Measurements from ENCODE around the gene IQCC. TPM values are rescaled to one million over a fixed set of nuclear protein-coding genes. Genes with fewer than 3 reads are reported as not detected.

The IQCC gene
- total and polyA plus RNA-seq, 2 donors (not counting 1 experiment from before 2014, with no cell fraction given): 2.0 to 2.3 TPM

GRCh38 chr1:32250893-32251716 is 45.6 kb downstream of the IQCC start, which contains the start of gene LCK:
LCK (plus strand) TSS chr1:32251265; CDS start chr1:32274330, 23,065 bp downstream.
- Histone ChIP-seq H3K27me3 (ENCODE audit: control insufficient read depth, insufficient read depth, low read length) (no peaks in the 10 kb centered on the region), H3K4me3 (replicated peaks in 1 of 4; ENCODE audit: control extremely low read depth in 1 of 4, insufficient read depth in 1 of 4, low read depth in 3 of 4, low read length in 4 of 4) (no peak within 1 kb of the TSS), H4K20me1 (ENCODE audit: control insufficient read depth, extremely low read depth, insufficient read depth, low read length) (no peaks in the 10 kb centered on the region), H3K9ac (ENCODE audit: insufficient read depth, low read length) (no peak within 1 kb of the TSS), H3K4me1 (ENCODE audit: control insufficient read depth, extremely low read depth, insufficient read depth, low read length) (peaks cover 13% of the 10 kb centered on the region), H2AFZ (ENCODE audit: low read length) (no peak within 1 kb of the TSS), H3K9me3 (ENCODE audit: control insufficient read depth, insufficient read depth, low read depth, low read length) (no peaks in the 10 kb centered on the region), H3K4me2 (ENCODE audit: extremely low read depth, insufficient read depth, low read length) (no peak within 1 kb of the TSS), H3K79me2 (ENCODE audit: control insufficient read depth, insufficient read depth, low read length) (no peaks in the 10 kb centered on the region), H3K27ac (ENCODE audit: insufficient read depth, low read length) (no peak within 1 kb of the TSS), H3K36me3 (ENCODE audit: control insufficient read depth, insufficient read depth, low read length) (no peaks in the 10 kb centered on the region)
- TF ChIP-seq CTCF (conservative IDR thresholded peaks at IDR 0.05 in 1 of 2, IDR thresholded peaks at IDR 0.05 in 1 of 2; ENCODE audit: low read depth in 1 of 2, low read length in 2 of 2) (no peak), EZH2 (IDR thresholded peaks at IDR 0.05; ENCODE audit: low read length, missing control alignments) (no peak)
- no peak for DNase-seq (ENCODE audit: low read depth in 2 of 2)

GRCh38 chr1:32255072-32256071 is 49.9 kb downstream of the IQCC start:
- no peaks in the 10 kb centered on the region for H3K36me3 ChIP-seq (ENCODE audit: control insufficient read depth, insufficient read depth, low read length)
- H3K9me3 ChIP-seq (ENCODE audit: control insufficient read depth, insufficient read depth, low read depth, low read length): no peaks in the 10 kb centered on the region
- H3K4me3 ChIP-seq (replicated peaks in 1 of 4; ENCODE audit: control extremely low read depth in 1 of 4, insufficient read depth in 1 of 4, low read depth in 3 of 4, low read length in 4 of 4): no peak overlapping the region
- H2AFZ ChIP-seq (ENCODE audit: low read length): no peak overlapping the region
- no peak for TF ChIP-seq EZH2 (IDR thresholded peaks at IDR 0.05; ENCODE audit: low read length, missing control alignments)
- TF ChIP-seq CTCF (conservative IDR thresholded peaks at IDR 0.05 in 1 of 2, IDR thresholded peaks at IDR 0.05 in 1 of 2; ENCODE audit: low read depth in 1 of 2, low read length in 2 of 2): no peak
- no peaks in the 10 kb centered on the region for H4K20me1 ChIP-seq (ENCODE audit: control insufficient read depth, extremely low read depth, insufficient read depth, low read length)
- DNase-seq (ENCODE audit: low read depth in 2 of 2): no peak
- H3K4me2 ChIP-seq (ENCODE audit: extremely low read depth, insufficient read depth, low read length): no peak overlapping the region
- H3K9ac ChIP-seq (ENCODE audit: insufficient read depth, low read length): no peak overlapping the region
- no peaks in the 10 kb centered on the region for H3K27me3 ChIP-seq (ENCODE audit: control insufficient read depth, insufficient read depth, low read length)
- H3K4me1 ChIP-seq (ENCODE audit: control insufficient read depth, extremely low read depth, insufficient read depth, low read length): no peaks in the 10 kb centered on the region
- no peak overlapping the region for H3K27ac ChIP-seq (ENCODE audit: insufficient read depth, low read length)
- no peaks in the 10 kb centered on the region for H3K79me2 ChIP-seq (ENCODE audit: control insufficient read depth, insufficient read depth, low read length)

Data from fibroblast of lung (primary cell).